NT2/D1 (cell line): ENCODE data around the gene SENP2.
"Not testable (repeated sequence)": the region's sequence is repeated elsewhere in the genome, so short reads cannot be mapped to it uniquely, and the experiment has no call there.

Source experiments
- DNase-seq: peaks from one replicate; pipeline ENCODE4 v3.0.0-alpha.2; 2011; ENCODE audit warnings: low read depth, low spot score
- H3K27me3 ChIP-seq: 2 replicates; pipeline ENCODE4 v1.6.0; 2011; ENCODE audit warnings: mild to moderate bottlenecking; ENCODE audit not compliant: insufficient read length, insufficient read depth
- H3K36me3 ChIP-seq: 2 replicates; pipeline ENCODE4 v1.6.1; 2011; ENCODE audit warnings: mild to moderate bottlenecking, low read length, mixed read lengths; ENCODE audit not compliant: insufficient read depth, insufficient read length
- H3K4me1 ChIP-seq: 2 replicates; pipeline ENCODE4 v1.5.1; 2011; ENCODE audit not compliant: insufficient read depth, insufficient read length
- H3K4me3 ChIP-seq: 2 replicates; pipeline ENCODE4 v1.5.1; 2011; ENCODE audit warnings: low read depth; ENCODE audit not compliant: insufficient read length
- H3K9ac ChIP-seq: 2 replicates; pipeline ENCODE4 v1.6.0; 2011; ENCODE audit warnings: low read depth; ENCODE audit not compliant: insufficient read length
- H3K9me3 ChIP-seq: 2 replicates; pipeline ENCODE4 v1.5.1; 2011; ENCODE audit warnings: mild to moderate bottlenecking, low read length; ENCODE audit not compliant: insufficient read depth
- SUZ12 ChIP-seq: IDR thresholded peaks from 2 replicates; pipeline ENCODE4 v1.6.1; 2011; ENCODE audit not compliant: insufficient read length, insufficient read depth; ENCODE audit errors: extremely low read depth
- YY1 ChIP-seq: IDR thresholded peaks from 2 replicates; pipeline ENCODE4 v1.6.1; 2011; ENCODE audit not compliant: insufficient read length, insufficient read depth
- ZNF274 ChIP-seq: IDR thresholded peaks from 2 replicates; pipeline ENCODE4 v1.6.1; 2011; ENCODE audit warnings: mild to moderate bottlenecking, low read depth, low read length

The SENP2 gene

DNA sequence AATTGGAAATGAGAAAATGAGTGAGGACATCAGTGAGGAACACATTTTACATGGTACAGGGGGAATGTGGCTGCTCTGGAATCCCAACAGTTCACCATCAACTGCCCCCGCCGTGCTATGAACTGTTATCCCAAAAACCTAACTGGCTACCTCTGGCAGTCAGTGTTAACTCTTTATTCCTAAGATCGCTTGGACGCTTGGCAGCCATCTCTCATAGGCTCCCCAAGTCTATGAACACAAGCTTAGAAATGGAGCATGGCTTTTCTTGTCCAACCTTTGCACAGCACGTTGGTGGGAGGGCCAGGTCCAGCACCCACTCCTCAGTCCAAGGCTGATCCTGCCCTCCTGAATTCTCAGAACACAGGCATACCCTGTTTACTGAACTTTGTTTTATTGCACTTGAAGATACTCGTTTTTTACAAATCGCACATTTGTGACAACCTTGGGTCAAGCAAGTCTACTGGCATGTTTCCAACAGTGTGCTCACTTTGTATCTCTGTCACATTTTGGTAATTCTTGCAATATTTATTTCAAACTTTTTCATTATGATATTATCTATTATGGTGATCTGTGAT is 53.6 kb downstream of the SENP2 start:
- Histone ChIP-seq H3K9me3 (no peaks in the 10 kb centered on the region), H3K27me3 (no peaks in the 10 kb centered on the region), H3K4me1 (no peaks in the 10 kb centered on the region), H3K36me3 (peaks cover 24% of the 10 kb centered on the region), H3K9ac (no peak overlapping the region), H3K4me3 (no peak overlapping the region)
- no peak for DNase-seq
- TF ChIP-seq SUZ12 (no peak), ZNF274 (no peak), YY1 (no peak)

DNA sequence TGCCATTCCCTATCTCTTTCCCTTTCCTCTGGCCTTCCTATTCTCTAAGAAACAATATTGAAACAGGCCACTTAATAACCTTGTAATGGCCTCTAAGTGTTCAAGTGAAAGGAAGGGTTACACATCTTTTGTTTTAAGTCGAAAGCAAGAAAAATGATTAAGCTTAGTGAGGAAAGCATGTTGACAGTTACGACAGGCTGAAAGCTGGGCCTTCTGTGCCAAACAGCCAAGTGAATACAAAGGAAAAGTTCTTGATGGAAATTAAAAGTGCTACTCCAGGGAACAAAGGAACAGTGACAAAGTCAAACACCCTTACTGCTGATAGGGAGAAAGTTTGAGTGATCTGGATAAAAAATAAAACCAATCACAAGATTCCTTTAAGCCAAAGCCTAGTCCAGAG is 54.2 kb downstream of the SENP2 start:
- H3K9me3 ChIP-seq = no peaks in the 10 kb centered on the region
- peaks cover 28% of the 10 kb centered on the region for H3K36me3 ChIP-seq
- no peak overlapping the region for H3K4me3 ChIP-seq
- H3K9ac ChIP-seq = no peak overlapping the region
- no peak for DNase-seq
- H3K27me3 ChIP-seq = no peaks in the 10 kb centered on the region
- peaks cover 1% of the 10 kb centered on the region for H3K4me1 ChIP-seq
- no peak for TF ChIP-seq YY1
- no peak for TF ChIP-seq ZNF274

DNA sequence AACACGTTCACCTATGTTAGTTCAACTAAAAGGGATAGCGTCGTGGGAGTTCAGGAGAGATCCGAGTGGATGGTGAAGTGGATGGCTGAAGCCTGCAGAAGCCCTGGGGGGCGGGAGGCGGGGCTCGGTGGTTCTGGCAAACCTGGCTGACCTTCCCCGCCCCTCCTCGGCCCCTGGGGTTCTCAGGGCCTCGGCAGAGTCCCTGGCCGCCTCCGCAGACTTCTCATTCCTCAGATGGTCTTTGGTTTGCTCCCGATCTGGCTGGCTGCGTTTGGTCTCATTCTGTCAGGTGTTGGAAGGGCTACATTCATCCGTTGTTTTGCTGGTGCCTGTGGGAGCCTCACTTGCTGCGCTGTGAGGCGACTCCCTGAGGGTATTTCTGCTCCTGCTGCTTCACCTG is 59.1 kb downstream of the SENP2 start:
- not testable (repeated sequence) for DNase-seq, H3K9me3 ChIP-seq, H3K4me3 ChIP-seq, H3K27me3 ChIP-seq, H3K9ac ChIP-seq
- Histone ChIP-seq H3K4me1 (peaks cover 19% of the 10 kb centered on the region), H3K36me3 (peaks cover 67% of the 10 kb centered on the region)

DNA sequence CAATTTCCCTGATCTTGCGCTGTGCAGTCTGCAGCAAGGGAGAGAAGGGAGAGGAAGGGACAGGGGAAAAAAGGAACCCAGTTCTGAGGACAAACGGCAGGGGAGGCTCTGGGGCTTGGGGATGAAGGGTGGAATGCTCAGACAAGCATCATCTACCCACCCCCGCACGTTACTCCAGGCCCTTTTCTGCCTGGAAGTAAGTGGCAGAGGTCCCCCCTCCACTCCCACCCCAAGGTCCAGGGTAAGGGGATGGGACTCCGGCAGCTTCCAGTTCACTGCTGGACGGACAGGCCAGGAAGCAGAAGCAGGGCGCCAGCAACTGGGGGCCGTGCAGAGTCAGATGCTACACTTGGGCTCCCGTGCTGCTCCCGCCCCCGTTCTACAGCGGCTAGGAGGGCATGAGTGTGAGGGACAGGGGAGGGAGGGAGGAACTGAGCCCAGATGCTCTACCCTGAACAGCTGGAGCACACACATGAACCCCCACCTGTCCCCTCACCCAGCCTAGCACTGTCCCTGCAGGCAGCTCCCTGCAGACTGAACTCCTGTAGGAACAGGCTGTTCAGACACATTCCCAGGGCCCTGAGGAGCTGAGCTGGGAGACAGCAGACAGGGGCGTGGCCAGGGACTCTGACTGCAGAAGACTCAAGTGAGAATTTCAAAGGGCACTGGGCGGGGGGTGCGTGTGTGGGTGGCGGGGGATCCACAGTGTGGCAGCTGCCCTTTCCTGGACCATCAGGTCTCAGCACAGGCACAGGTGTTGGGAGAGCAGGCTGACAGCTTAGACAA is 59.7 kb downstream of the SENP2 start:
- Histone ChIP-seq H3K36me3 (peaks cover 73% of the 10 kb centered on the region), H3K9me3 (no peaks in the 10 kb centered on the region), H3K4me3 (no peak overlapping the region), H3K27me3 (no peaks in the 10 kb centered on the region), H3K9ac (peak overlapping the region; percentile 14), H3K4me1 (peaks cover 19% of the 10 kb centered on the region)
- DNase-seq = no peak
- TF ChIP-seq SUZ12 (no peak), ZNF274 (no peak), YY1 (no peak)

DNA sequence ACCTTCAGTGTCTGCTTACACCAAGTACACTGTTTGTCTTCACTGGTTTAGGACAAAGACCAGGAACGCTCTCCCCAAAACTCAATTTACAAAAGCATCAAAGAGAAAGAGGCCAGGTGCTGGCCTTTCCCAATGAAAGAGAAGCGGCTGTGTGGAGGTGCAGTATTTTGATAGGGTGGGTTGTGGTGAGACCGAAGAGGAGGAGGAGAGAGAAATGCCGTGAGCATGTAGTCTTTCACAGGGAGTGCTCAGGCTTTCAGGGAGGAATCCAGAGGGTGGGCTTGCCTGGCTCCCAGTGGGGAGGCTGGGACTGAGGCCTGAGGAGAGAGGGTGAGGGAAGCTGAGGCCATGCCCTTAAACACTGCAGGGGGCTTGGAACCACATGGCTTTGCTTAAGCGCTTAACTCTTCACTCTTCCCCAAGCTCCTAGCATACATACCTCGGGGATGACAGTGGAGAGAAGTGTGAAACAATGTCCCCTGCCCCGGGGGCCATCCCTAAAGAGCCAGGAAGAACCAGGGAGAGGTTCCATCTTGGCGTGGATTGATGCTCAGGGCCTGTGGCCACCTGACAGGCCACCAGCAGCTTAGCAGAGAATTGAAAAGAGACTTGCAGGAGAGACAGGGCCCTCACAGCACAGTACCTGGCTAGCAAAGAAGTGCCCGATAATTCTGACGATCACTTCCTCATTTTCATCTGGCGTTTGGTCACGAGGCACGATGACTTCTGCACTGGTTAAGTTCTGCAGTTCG is 60.5 kb downstream of the SENP2 start:
- H3K36me3 ChIP-seq = peaks cover 80% of the 10 kb centered on the region
- no peaks in the 10 kb centered on the region for H3K27me3 ChIP-seq
- peaks cover 19% of the 10 kb centered on the region for H3K4me1 ChIP-seq
- H3K9ac ChIP-seq = peak overlapping the region; percentile 26
- TF ChIP-seq ZNF274 = no peak
- TF ChIP-seq YY1 = no peak
- no peak for TF ChIP-seq SUZ12
- no peak for DNase-seq
- no peak overlapping the region for H3K4me3 ChIP-seq
- H3K9me3 ChIP-seq = no peaks in the 10 kb centered on the region

DNA sequence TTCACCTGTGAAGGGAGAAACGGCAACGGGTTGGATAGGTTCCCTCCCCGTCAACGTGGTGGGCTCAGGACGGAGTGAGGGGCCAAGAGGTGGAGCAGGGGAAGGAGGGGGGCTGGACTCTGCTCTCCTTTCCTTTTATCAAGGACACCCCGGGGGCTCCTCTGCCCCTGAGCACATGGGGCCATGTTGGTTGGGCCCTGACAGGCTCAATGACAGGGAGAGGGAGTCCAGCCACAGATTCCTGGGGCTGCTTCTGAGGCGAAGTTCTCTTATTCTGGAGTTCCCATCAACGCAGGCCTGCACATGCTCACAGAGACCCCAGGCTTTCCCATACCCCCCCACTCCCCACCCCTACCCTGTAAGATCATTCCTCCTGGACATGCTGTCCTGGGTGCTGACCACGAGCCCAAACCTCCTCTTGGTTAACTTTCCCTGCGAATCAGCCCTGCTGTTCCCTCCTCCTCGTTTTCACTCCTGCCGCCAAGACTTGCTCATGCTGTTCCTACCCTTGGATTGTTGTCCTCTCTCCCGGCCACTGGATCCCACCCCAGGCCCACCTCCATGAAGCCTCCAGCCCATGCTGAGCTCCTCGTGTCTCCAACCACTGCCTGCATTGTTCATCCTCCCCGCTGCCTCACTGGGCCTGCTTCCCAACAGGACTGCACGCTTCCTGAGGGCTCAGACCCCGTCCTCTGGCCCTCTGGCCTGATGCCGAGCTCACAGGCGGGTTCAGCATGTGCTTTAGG is 61.2 kb downstream of the SENP2 start:
- TF ChIP-seq SUZ12 (no peak), YY1 (no peak), ZNF274 (no peak)
- H3K27me3 ChIP-seq = no peaks in the 10 kb centered on the region
- peaks cover 19% of the 10 kb centered on the region for H3K4me1 ChIP-seq
- peak overlapping the region; percentile 27 for H3K9ac ChIP-seq
- DNase-seq = no peak
- no peak overlapping the region for H3K4me3 ChIP-seq
- H3K9me3 ChIP-seq = no peaks in the 10 kb centered on the region
- peaks cover 81% of the 10 kb centered on the region for H3K36me3 ChIP-seq

DNA sequence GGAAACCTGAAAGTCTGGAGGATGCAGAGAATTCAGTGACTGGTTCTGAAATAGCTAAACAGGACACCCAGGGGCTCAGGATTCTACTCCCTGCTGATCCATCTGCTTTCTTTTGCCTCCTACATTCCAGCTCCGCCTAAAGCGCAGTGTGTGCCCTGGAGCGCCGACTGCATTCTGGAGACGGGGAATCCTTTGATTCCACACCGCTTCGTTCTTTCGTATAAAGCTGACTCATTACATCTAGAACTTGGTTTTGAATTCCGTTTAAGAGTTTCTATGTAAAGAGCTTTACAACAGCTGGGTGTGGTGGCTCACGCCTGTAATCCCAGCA is 61.8 kb downstream of the SENP2 start:
- Histone ChIP-seq H3K27me3 (no peaks in the 10 kb centered on the region), H3K4me3 (no peak overlapping the region), H3K36me3 (peaks cover 81% of the 10 kb centered on the region), H3K9ac (peak overlapping the region; percentile 27), H3K9me3 (no peaks in the 10 kb centered on the region), H3K4me1 (peaks cover 19% of the 10 kb centered on the region)
- TF ChIP-seq SUZ12 = no peak
- no peak for TF ChIP-seq ZNF274
- no peak for DNase-seq
